OCI-LY7 (cell line): ENCODE measurements around the gene SENP6.

Source experiments
- CTCF ChIP-seq: fragments of 200-600 bp; sonication (generic); conservative IDR thresholded peaks from 2 replicates; pipeline ENCODE4 v1.5.1; 2014; ENCODE audit warnings: mild to moderate bottlenecking, antibody characterized with exemption, low read length, moderate library complexity, mixed read lengths
- EZH2phosphoT487 ChIP-seq: fragments of 200-600 bp; sonication (generic); IDR thresholded peaks from 2 replicates; pipeline ENCODE4 v1.6.1; 2018; ENCODE audit warnings: low read depth, borderline replicate concordance, mild to moderate bottlenecking, mixed run types, antibody characterized with exemption, low read length, moderate library complexity, mixed read lengths

GRCh38 chr6:75751443-75751842, 149.8 kb downstream of the SENP6 start:
- TF ChIP-seq CTCF (no peak), EZH2phosphoT487 (no peak)
